Measurements from ENCODE around the gene RPS6KC1.

The RPS6KC1 gene

GRCh38 chr1:213163278-213163711, 112.3 kb downstream of the RPS6KC1 start:
- Histone ChIP-seq H3K36me3 (ENCODE audit: control insufficient read depth in 4 of 4, insufficient read depth in 4 of 4, low read length in 3 of 4) (peaks cover 0 to 6% (median 0%) of the 10 kb centered on the region in 4 experiments), H3K4me3 (ENCODE audit: control insufficient read depth in 1 of 7, extremely low read depth in 1 of 7, insufficient read depth in 4 of 7, low read depth in 2 of 7, low read length in 6 of 7) (no peak overlapping the region), H3K27me3 (replicated peaks in 2 of 5; ENCODE audit: control insufficient read depth in 4 of 5, insufficient read depth in 5 of 5, low read length in 4 of 5) (no peaks in the 10 kb centered on the region), H3K9me3 (ENCODE audit: control extremely low read depth in 1 of 5, control insufficient read depth in 4 of 5, insufficient read depth in 2 of 5, low read depth in 1 of 5, low read length in 4 of 5) (no peaks in the 10 kb centered on the region), H3K27ac (ENCODE audit: insufficient read depth in 1 of 2, low read depth in 1 of 2, low read length in 2 of 2, poor library complexity in 1 of 2, severe bottlenecking in 2 of 2) (no peak overlapping the region), H3K4me1 (ENCODE audit: control extremely low read depth in 1 of 4, control insufficient read depth in 4 of 4, insufficient read depth in 4 of 4, low read length in 3 of 4) (no peaks in the 10 kb centered on the region)
- ChIA-PET CTCF (no interaction called here), POLR2A (no interaction called here)
- no peak for DNase-seq
- WGBS (ENCODE audit: insufficient coverage): 93% methylated on average over 2 of the region's 3 CpGs

- ChIA-PET POLR2A (no interaction called here), CTCF (interaction anchor here (0.6 kb wide), 1 partner anchor 9 kb away, joined by 3 read pairs; no protein-coding TSS in a partner anchor)
- H3K27me3 ChIP-seq (replicated peaks in 2 of 5; ENCODE audit: control insufficient read depth in 4 of 5, insufficient read depth in 5 of 5, low read length in 4 of 5): no peaks in the 10 kb centered on the region
These were observed 113.5 kb downstream of the RPS6KC1 start for GRCh38 chr1:213164561-213164960.

GRCh38 chr1:213166852-213167251, 115.8 kb downstream of the RPS6KC1 start:
- H3K27me3 ChIP-seq (replicated peaks in 2 of 5; ENCODE audit: control insufficient read depth in 4 of 5, insufficient read depth in 5 of 5, low read length in 4 of 5): no peaks in the 10 kb centered on the region
- H3K4me3 ChIP-seq (ENCODE audit: control insufficient read depth in 1 of 7, extremely low read depth in 1 of 7, insufficient read depth in 4 of 7, low read depth in 2 of 7, low read length in 6 of 7): no peak overlapping the region
- ChIA-PET POLR2A (no interaction called here), CTCF (no interaction called here)
- H3K36me3 ChIP-seq (ENCODE audit: control insufficient read depth in 4 of 4, insufficient read depth in 4 of 4, low read length in 3 of 4): peaks cover 0 to 3% (median 2%) of the 10 kb centered on the region in 4 experiments
- no peaks in the 10 kb centered on the region for H3K4me1 ChIP-seq (ENCODE audit: control extremely low read depth in 1 of 4, control insufficient read depth in 4 of 4, insufficient read depth in 4 of 4, low read length in 3 of 4)
- no peak for DNase-seq
- no peaks in the 10 kb centered on the region for H3K9me3 ChIP-seq (ENCODE audit: control extremely low read depth in 1 of 5, control insufficient read depth in 4 of 5, insufficient read depth in 2 of 5, low read depth in 1 of 5, low read length in 4 of 5)
- no peak overlapping the region for H3K27ac ChIP-seq (ENCODE audit: insufficient read depth in 1 of 2, low read depth in 1 of 2, low read length in 2 of 2, poor library complexity in 1 of 2, severe bottlenecking in 2 of 2)
- 95% methylated on average over 2 of the region's 3 CpGs for WGBS (ENCODE audit: insufficient coverage)

More at GRCh38 chr1:213164561-213164960, 113.5 kb downstream of the RPS6KC1 start:
- Histone ChIP-seq H3K4me1 (ENCODE audit: control extremely low read depth in 1 of 4, control insufficient read depth in 4 of 4, insufficient read depth in 4 of 4, low read length in 3 of 4) (no peaks in the 10 kb centered on the region), H3K36me3 (ENCODE audit: control insufficient read depth in 4 of 4, insufficient read depth in 4 of 4, low read length in 3 of 4) (peaks cover 0 to 5% (median 0%) of the 10 kb centered on the region in 4 experiments), H3K27ac (ENCODE audit: insufficient read depth in 1 of 2, low read depth in 1 of 2, low read length in 2 of 2, poor library complexity in 1 of 2, severe bottlenecking in 2 of 2) (no peak overlapping the region), H3K9me3 (ENCODE audit: control extremely low read depth in 1 of 5, control insufficient read depth in 4 of 5, insufficient read depth in 2 of 5, low read depth in 1 of 5, low read length in 4 of 5) (no peaks in the 10 kb centered on the region), H3K4me3 (ENCODE audit: control insufficient read depth in 1 of 7, extremely low read depth in 1 of 7, insufficient read depth in 4 of 7, low read depth in 2 of 7, low read length in 6 of 7) (no peak overlapping the region)
- 100% methylated on average over 3 of the region's 3 CpGs for WGBS (ENCODE audit: insufficient coverage)
- no peak for DNase-seq

- DNase-seq: no peak
- no peak overlapping the region for H3K4me3 ChIP-seq (ENCODE audit: control insufficient read depth in 1 of 7, extremely low read depth in 1 of 7, insufficient read depth in 4 of 7, low read depth in 2 of 7, low read length in 6 of 7)
- WGBS (ENCODE audit: insufficient coverage): 93% methylated on average over 5 of the region's 5 CpGs
- no peaks in the 10 kb centered on the region for H3K27me3 ChIP-seq (replicated peaks in 2 of 5; ENCODE audit: control insufficient read depth in 4 of 5, insufficient read depth in 5 of 5, low read length in 4 of 5)
- H3K4me1 ChIP-seq (ENCODE audit: control extremely low read depth in 1 of 4, control insufficient read depth in 4 of 4, insufficient read depth in 4 of 4, low read length in 3 of 4): no peaks in the 10 kb centered on the region
- CTCF ChIA-PET: no interaction called here
- H3K9me3 ChIP-seq (ENCODE audit: control extremely low read depth in 1 of 5, control insufficient read depth in 4 of 5, insufficient read depth in 2 of 5, low read depth in 1 of 5, low read length in 4 of 5): no peaks in the 10 kb centered on the region
- H3K27ac ChIP-seq (ENCODE audit: insufficient read depth in 1 of 2, low read depth in 1 of 2, low read length in 2 of 2, poor library complexity in 1 of 2, severe bottlenecking in 2 of 2): no peak overlapping the region
- POLR2A ChIA-PET: no interaction called here
- H3K36me3 ChIP-seq (ENCODE audit: control insufficient read depth in 4 of 4, insufficient read depth in 4 of 4, low read length in 3 of 4): peaks cover 8 to 13% (median 9%) of the 10 kb centered on the region in 4 experiments
These were observed 120.7 kb downstream of the RPS6KC1 start for GRCh38 chr1:213171711-213172110.

- no peak for DNase-seq
- Histone ChIP-seq H3K27me3 (replicated peaks in 2 of 5; ENCODE audit: control insufficient read depth in 4 of 5, insufficient read depth in 5 of 5, low read length in 4 of 5) (no peaks in the 10 kb centered on the region), H3K27ac (ENCODE audit: insufficient read depth in 1 of 2, low read depth in 1 of 2, low read length in 2 of 2, poor library complexity in 1 of 2, severe bottlenecking in 2 of 2) (no peak overlapping the region), H3K36me3 (ENCODE audit: control insufficient read depth in 4 of 4, insufficient read depth in 4 of 4, low read length in 3 of 4) (peaks cover 14 to 22% (median 17%) of the 10 kb centered on the region in 4 experiments), H3K9me3 (ENCODE audit: control extremely low read depth in 1 of 5, control insufficient read depth in 4 of 5, insufficient read depth in 2 of 5, low read depth in 1 of 5, low read length in 4 of 5) (peaks cover 0 to 1% (median 0%) of the 10 kb centered on the region in 5 experiments), H3K4me1 (ENCODE audit: control extremely low read depth in 1 of 4, control insufficient read depth in 4 of 4, insufficient read depth in 4 of 4, low read length in 3 of 4) (no peaks in the 10 kb centered on the region), H3K4me3 (ENCODE audit: control insufficient read depth in 1 of 7, extremely low read depth in 1 of 7, insufficient read depth in 4 of 7, low read depth in 2 of 7, low read length in 6 of 7) (no peak overlapping the region)
- WGBS (ENCODE audit: insufficient coverage): 100% methylated on average over 1 of the region's 3 CpGs
- POLR2A ChIA-PET: no interaction called here
- CTCF ChIA-PET: interaction anchor here (1.4 to 1.7 kb wide), 2 partner anchors 10 to 18 kb away, joined by 3 to 5 read pairs; no protein-coding TSS in a partner anchor
These were observed 125.3 kb downstream of the RPS6KC1 start for GRCh38 chr1:213176341-213176740.

GRCh38 chr1:213179784-213180183, 128.7 kb downstream of the RPS6KC1 start:
- Histone ChIP-seq H3K27me3 (replicated peaks in 2 of 5; ENCODE audit: control insufficient read depth in 4 of 5, insufficient read depth in 5 of 5, low read length in 4 of 5) (no peaks in the 10 kb centered on the region), H3K9me3 (ENCODE audit: control extremely low read depth in 1 of 5, control insufficient read depth in 4 of 5, insufficient read depth in 2 of 5, low read depth in 1 of 5, low read length in 4 of 5) (peaks cover 0 to 2% (median 0%) of the 10 kb centered on the region in 5 experiments), H3K4me3 (ENCODE audit: control insufficient read depth in 1 of 7, extremely low read depth in 1 of 7, insufficient read depth in 4 of 7, low read depth in 2 of 7, low read length in 6 of 7) (no peak overlapping the region), H3K4me1 (ENCODE audit: control extremely low read depth in 1 of 4, control insufficient read depth in 4 of 4, insufficient read depth in 4 of 4, low read length in 3 of 4) (no peaks in the 10 kb centered on the region), H3K36me3 (ENCODE audit: control insufficient read depth in 4 of 4, insufficient read depth in 4 of 4, low read length in 3 of 4) (peaks cover 7 to 18% (median 10%) of the 10 kb centered on the region in 4 experiments), H3K27ac (ENCODE audit: insufficient read depth in 1 of 2, low read depth in 1 of 2, low read length in 2 of 2, poor library complexity in 1 of 2, severe bottlenecking in 2 of 2) (no peak overlapping the region)
- ChIA-PET CTCF (no interaction called here), POLR2A (no interaction called here)
- no CpG with 5 or more reads among the region's 2 CpGs for WGBS (ENCODE audit: insufficient coverage)
- DNase-seq: no peak

GRCh38 chr1:213180833-213181232, 129.8 kb downstream of the RPS6KC1 start:
- Histone ChIP-seq H3K4me1 (ENCODE audit: control extremely low read depth in 1 of 4, control insufficient read depth in 4 of 4, insufficient read depth in 4 of 4, low read length in 3 of 4) (no peaks in the 10 kb centered on the region), H3K36me3 (ENCODE audit: control insufficient read depth in 4 of 4, insufficient read depth in 4 of 4, low read length in 3 of 4) (peaks cover 7 to 23% (median 10%) of the 10 kb centered on the region in 4 experiments), H3K27ac (ENCODE audit: insufficient read depth in 1 of 2, low read depth in 1 of 2, low read length in 2 of 2, poor library complexity in 1 of 2, severe bottlenecking in 2 of 2) (no peak overlapping the region), H3K27me3 (replicated peaks in 2 of 5; ENCODE audit: control insufficient read depth in 4 of 5, insufficient read depth in 5 of 5, low read length in 4 of 5) (no peaks in the 10 kb centered on the region), H3K9me3 (ENCODE audit: control extremely low read depth in 1 of 5, control insufficient read depth in 4 of 5, insufficient read depth in 2 of 5, low read depth in 1 of 5, low read length in 4 of 5) (peaks cover 0 to 12% (median 2%) of the 10 kb centered on the region in 5 experiments), H3K4me3 (ENCODE audit: control insufficient read depth in 1 of 7, extremely low read depth in 1 of 7, insufficient read depth in 4 of 7, low read depth in 2 of 7, low read length in 6 of 7) (no peak overlapping the region)
- ChIA-PET CTCF (no interaction called here), POLR2A (no interaction called here)
- DNase-seq: no peak
- WGBS (ENCODE audit: insufficient coverage): no CpG with 5 or more reads among the region's 1 CpG

All from common myeloid progenitor, CD34-positive (primary cell).